DND-41 (cell line): ENCODE measurements around the gene RAB8A.

ENCODE experiments used
- CTCF ChIP-seq: IDR thresholded peaks from 2 replicates; pipeline ENCODE4 v1.5.1; 2012; ENCODE audit warnings: borderline replicate concordance, low read length, moderate library complexity, mild to moderate bottlenecking; ENCODE audit not compliant: poor library complexity, severe bottlenecking; ENCODE audit errors: extremely low read depth
- EZH2 ChIP-seq: IDR thresholded peaks from 3 replicates; pipeline ENCODE4 v1.6.1; 2012; ENCODE audit warnings: borderline replicate concordance, low read depth, mild to moderate bottlenecking, moderate library complexity, low read length, inconsistent platforms; ENCODE audit not compliant: severe bottlenecking

- TF ChIP-seq CTCF = no peak
- TF ChIP-seq EZH2 = no peak
Measured at GRCh38 chr19:16073988-16074387, 37.7 kb upstream of the RAB8A start.
